ENCODE measurements around the gene ARPP21. TPM values are rescaled to one million over a fixed set of nuclear protein-coding genes. Genes with fewer than 3 reads are reported as not detected.

Gene ARPP21
- total RNA-seq, 4 donors from 2014 or later = under 0.01 to 0.33 (median 0.13) TPM; not detected in 1

DNA sequence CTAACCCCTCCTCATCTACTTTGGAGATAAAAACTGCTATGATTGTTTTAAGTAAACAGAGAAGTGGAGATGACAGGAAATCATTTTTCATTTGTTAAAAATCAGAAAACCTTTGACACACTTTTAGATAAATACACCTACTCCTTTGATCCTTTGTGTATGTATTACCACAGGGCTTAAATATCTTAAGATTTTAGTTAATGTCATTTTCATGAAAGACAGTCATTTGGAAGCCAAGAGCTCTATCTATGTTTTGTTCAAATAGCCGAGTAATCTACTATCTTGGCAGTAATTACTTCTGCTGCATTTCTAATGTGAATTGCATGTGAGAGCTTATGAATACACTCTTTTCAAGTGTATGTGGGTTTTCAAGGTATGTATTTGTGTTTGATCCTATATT lies 2.0 kb downstream of the ARPP21 start:
- Histone ChIP-seq H3K27me3 (peaks cover 4 to 43% (median 13%) of the 10 kb centered on the region in 4 donors), H3K9me3 (no peaks in the 10 kb centered on the region), H3K4me3 (no peak overlapping the region), H3K36me3 (no peaks in the 10 kb centered on the region), H3K4me1 (peaks cover 10 to 15% (median 14%) of the 10 kb centered on the region in 4 donors), H3K27ac (replicated peaks in 1 of 4) (no peak overlapping the region)
- WGBS = 55% methylated on average over 1 of the region's 1 CpG
- intact Hi-C loops (cut with DNase I) = no loop called here
- DNase-seq (ENCODE audit: extremely low spot score) = no peak
- TF ChIP-seq EP300 (IDR thresholded peaks at IDR 0.05) (no peak), POLR2AphosphoS5 (IDR thresholded peaks at IDR 0.05) (no peak), POLR2A (IDR thresholded peaks at IDR 0.05; ENCODE audit: low read depth) (no peak)
- TF ChIP-seq, protein P1, sequence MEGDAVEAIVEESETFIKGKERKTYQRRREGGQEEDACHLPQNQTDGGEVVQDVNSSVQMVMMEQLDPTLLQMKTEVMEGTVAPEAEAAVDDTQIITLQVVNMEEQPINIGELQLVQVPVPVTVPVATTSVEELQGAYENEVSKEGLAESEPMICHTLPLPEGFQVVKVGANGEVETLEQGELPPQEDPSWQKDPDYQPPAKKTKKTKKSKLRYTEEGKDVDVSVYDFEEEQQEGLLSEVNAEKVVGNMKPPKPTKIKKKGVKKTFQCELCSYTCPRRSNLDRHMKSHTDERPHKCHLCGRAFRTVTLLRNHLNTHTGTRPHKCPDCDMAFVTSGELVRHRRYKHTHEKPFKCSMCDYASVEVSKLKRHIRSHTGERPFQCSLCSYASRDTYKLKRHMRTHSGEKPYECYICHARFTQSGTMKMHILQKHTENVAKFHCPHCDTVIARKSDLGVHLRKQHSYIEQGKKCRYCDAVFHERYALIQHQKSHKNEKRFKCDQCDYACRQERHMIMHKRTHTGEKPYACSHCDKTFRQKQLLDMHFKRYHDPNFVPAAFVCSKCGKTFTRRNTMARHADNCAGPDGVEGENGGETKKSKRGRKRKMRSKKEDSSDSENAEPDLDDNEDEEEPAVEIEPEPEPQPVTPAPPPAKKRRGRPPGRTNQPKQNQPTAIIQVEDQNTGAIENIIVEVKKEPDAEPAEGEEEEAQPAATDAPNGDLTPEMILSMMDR (IDR thresholded peaks at IDR 0.05) = no peak

DNA sequence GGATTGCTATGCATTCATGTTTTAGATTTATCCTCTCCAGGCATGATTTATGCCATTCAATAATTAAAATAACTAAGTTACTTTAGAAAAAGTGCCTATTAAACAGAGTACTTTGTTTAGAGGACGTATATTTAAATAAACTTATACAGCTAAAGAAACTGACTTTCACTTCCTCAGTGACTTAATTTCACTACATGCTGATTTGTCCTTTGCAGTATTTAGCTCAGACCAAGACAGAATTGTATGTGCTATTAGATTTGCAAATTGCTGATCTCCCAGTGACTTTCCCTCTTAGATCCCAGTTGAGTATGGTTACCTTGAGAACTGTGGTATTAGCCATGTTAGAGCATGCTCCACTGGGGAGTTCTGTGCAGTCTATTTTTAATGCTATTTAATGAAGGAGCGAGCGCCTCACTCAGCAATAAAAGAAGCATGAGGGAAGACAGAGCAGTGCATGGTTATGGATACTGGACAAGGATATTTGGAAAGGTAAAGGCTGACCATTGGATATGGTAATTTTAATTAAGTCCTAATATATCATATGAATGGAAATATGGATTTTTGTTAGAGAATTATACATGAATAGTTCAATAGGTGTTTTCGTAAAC lies 2.7 kb downstream of the ARPP21 start:
- intact Hi-C loops (cut with DNase I) = no loop called here
- no peak for TF ChIP-seq POLR2A (IDR thresholded peaks at IDR 0.05; ENCODE audit: low read depth)
- TF ChIP-seq, protein P1 (IDR thresholded peaks at IDR 0.05) = no peak

DNA sequence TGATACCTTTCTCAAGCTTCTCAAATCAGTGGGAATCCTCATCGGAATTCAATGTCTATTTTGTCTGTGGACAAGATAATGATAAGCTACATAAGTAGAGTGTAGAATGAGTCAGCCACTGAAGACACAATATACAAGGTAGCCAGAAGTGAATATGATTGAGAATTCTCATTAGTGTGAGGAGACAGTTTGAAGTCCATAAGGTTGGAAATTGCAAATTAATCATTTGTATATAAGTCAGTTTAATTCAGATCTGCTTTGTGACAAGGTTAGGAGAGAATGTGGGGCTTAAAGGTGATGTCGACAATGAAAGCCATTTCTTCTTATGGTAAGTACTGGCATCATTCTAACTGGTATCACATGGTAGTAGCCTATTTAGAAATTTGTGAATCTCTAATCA lies 4.2 kb downstream of the ARPP21 start:
- no peak for DNase-seq (ENCODE audit: extremely low spot score)
- Histone ChIP-seq H3K27me3 (peaks cover 4 to 38% (median 13%) of the 10 kb centered on the region in 4 donors), H3K4me3 (no peak overlapping the region), H3K9me3 (no peaks in the 10 kb centered on the region), H3K36me3 (no peaks in the 10 kb centered on the region), H3K4me1 (peaks cover 10 to 15% (median 14%) of the 10 kb centered on the region in 4 donors), H3K27ac (replicated peaks in 1 of 4) (no peak overlapping the region)
- 80% methylated on average over 2 of the region's 2 CpGs for WGBS
- intact Hi-C loops (cut with DNase I) = no loop called here
- TF ChIP-seq POLR2A (IDR thresholded peaks at IDR 0.05; ENCODE audit: low read depth) (no peak), POLR2AphosphoS5 (IDR thresholded peaks at IDR 0.05) (no peak), EP300 (IDR thresholded peaks at IDR 0.05) (no peak)
- TF ChIP-seq, protein P1 (IDR thresholded peaks at IDR 0.05) = no peak

More for the DNA sequence above, 2.7 kb downstream of the ARPP21 start:
- H3K9me3 ChIP-seq = no peaks in the 10 kb centered on the region
- H3K4me1 ChIP-seq = peaks cover 10 to 15% (median 14%) of the 10 kb centered on the region in 4 donors
- H3K4me3 ChIP-seq = no peak overlapping the region
- DNase-seq (ENCODE audit: extremely low spot score) = no peak
- WGBS = 77% methylated on average over 4 of the region's 4 CpGs
- no peaks in the 10 kb centered on the region for H3K36me3 ChIP-seq
- H3K27me3 ChIP-seq = peaks cover 4 to 43% (median 13%) of the 10 kb centered on the region in 4 donors
- no peak overlapping the region for H3K27ac ChIP-seq (replicated peaks in 1 of 4)

DNA sequence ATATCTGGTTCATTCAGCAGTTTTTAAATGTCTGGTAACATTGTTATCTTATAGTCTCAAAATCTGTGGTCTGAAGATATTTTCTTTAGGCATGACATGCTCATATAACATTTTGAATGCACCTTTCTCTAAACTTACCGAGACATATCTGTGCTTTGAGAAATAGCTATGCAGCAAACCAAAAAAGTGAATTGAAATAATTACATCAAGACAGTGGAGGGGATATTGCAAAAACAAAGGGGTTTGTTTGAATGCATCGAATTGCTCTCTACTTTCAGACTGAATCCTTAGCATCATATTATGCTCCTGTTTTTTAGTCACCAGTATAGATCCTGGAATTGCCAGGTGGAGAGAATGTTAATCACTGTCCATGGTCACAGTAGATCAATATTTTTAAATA lies 5.1 kb downstream of the ARPP21 start:
- H3K27ac ChIP-seq (replicated peaks in 1 of 4) = no peak overlapping the region
- no peaks in the 10 kb centered on the region for H3K9me3 ChIP-seq
- 85% methylated on average over 2 of the region's 2 CpGs for WGBS
- no peak for TF ChIP-seq POLR2A (IDR thresholded peaks at IDR 0.05; ENCODE audit: low read depth)
- TF ChIP-seq, protein P1 (IDR thresholded peaks at IDR 0.05) = no peak
- TF ChIP-seq EP300 (IDR thresholded peaks at IDR 0.05) = no peak
- no peak for TF ChIP-seq POLR2AphosphoS5 (IDR thresholded peaks at IDR 0.05)
- intact Hi-C loops (cut with DNase I) = no loop called here
- peaks cover under 1 to 28% (median 6%) of the 10 kb centered on the region in 4 donors for H3K27me3 ChIP-seq
- DNase-seq (ENCODE audit: extremely low spot score) = no peak
- no peak overlapping the region for H3K4me3 ChIP-seq
- no peaks in the 10 kb centered on the region for H3K36me3 ChIP-seq
- peaks cover 5 to 8% (median 7%) of the 10 kb centered on the region in 4 donors for H3K4me1 ChIP-seq

DNA sequence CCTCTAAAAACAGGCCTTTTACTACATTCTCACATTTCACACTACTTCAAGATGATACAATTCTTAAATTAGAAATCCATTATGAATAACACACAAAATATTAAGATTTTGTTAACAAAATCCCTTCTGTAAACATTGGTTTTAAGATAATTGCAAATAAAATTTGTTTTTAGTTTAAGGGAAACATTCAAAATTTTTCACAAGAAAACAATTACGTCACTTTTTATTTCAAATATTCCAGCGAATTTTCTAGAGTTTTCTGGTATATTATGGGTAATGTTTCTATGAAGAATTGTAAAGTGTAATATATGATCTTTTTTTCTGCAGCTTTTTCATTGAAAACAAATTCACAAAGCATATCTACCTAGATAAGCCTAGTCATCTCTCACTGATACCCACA lies 5.9 kb downstream of the ARPP21 start:
- Histone ChIP-seq H3K27ac (replicated peaks in 1 of 4) (no peak overlapping the region), H3K9me3 (no peaks in the 10 kb centered on the region), H3K27me3 (peaks cover 0 to 21% (median under 1%) of the 10 kb centered on the region in 4 donors), H3K4me3 (no peak overlapping the region), H3K4me1 (peaks cover 0 to under 1% (median under 1%) of the 10 kb centered on the region in 4 donors), H3K36me3 (no peaks in the 10 kb centered on the region)
- no peak for TF ChIP-seq EP300 (IDR thresholded peaks at IDR 0.05)
- no peak for TF ChIP-seq POLR2AphosphoS5 (IDR thresholded peaks at IDR 0.05)
- TF ChIP-seq, protein P1 (IDR thresholded peaks at IDR 0.05) = no peak
- no peak for TF ChIP-seq POLR2A (IDR thresholded peaks at IDR 0.05; ENCODE audit: low read depth)
- no peak for DNase-seq (ENCODE audit: extremely low spot score)
- intact Hi-C loops (cut with DNase I) = no loop called here
- 83% methylated on average over 2 of the region's 2 CpGs for WGBS
